Astrocyte (in vitro differentiated cells and primary cell): Measurements from ENCODE around the gene CECR2. TPM values are rescaled to one million over a fixed set of nuclear protein-coding genes. Genes with fewer than 3 reads are reported as not detected.
A peak's percentile ranks its signal among the peaks of the same experiment; 100 is the strongest.

Experiments used
- DNase-seq: peaks from one replicate; pipeline ENCODE4 v3.0.0-alpha.2; 2010; ENCODE audit warnings: low read depth
- FAIRE-seq: peaks from 2 replicates; lab custom pipeline; 2011; peaks lifted over from hg19 to GRCh38; lab: Jason Lieb, UNC
- H2AFZ ChIP-seq: 2 replicates; pipeline ENCODE4 v1.6.0; 2012; ENCODE audit warnings: low read depth, low read length, inconsistent platforms
- H3K27ac ChIP-seq: 2 replicates; pipeline ENCODE4 v1.5.1; 2011; ENCODE audit warnings: low read depth, low read length, inconsistent platforms
- H3K27me3 ChIP-seq: 2 replicates; pipeline ENCODE4 v1.6.0; 2011; ENCODE audit warnings: low read length, inconsistent platforms; ENCODE audit not compliant: insufficient read depth
- H3K36me3 ChIP-seq: 2 replicates; pipeline ENCODE4 v1.5.1; 2011; ENCODE audit warnings: low read length, inconsistent platforms; ENCODE audit not compliant: insufficient read depth
- H3K4me1 ChIP-seq: 2 replicates; pipeline ENCODE4 v1.5.1; 2011; ENCODE audit warnings: low read length, inconsistent platforms; ENCODE audit not compliant: insufficient read depth
- H3K4me2 ChIP-seq: 2 replicates; pipeline ENCODE4 v1.6.0; 2012; ENCODE audit warnings: low read length, inconsistent platforms
- H3K4me3 ChIP-seq: 2 replicates; pipeline ENCODE4 v1.5.1; 2011; ENCODE audit warnings: low read depth, mild to moderate bottlenecking, low read length, inconsistent platforms; ENCODE audit not compliant: insufficient read depth
- H3K79me2 ChIP-seq: 2 replicates; pipeline ENCODE4 v1.6.0; 2012; ENCODE audit warnings: mild to moderate bottlenecking, low read length, inconsistent platforms; ENCODE audit not compliant: insufficient read depth
- H3K9ac ChIP-seq: 2 replicates; pipeline ENCODE4 v1.6.0; 2012; ENCODE audit warnings: mild to moderate bottlenecking, low read length, inconsistent platforms
- H3K9me3 ChIP-seq: 2 replicates; pipeline ENCODE4 v1.5.1; 2012; ENCODE audit warnings: low read depth, mild to moderate bottlenecking, low read length, inconsistent platforms; ENCODE audit not compliant: insufficient read depth
- H4K20me1 ChIP-seq: 2 replicates; pipeline ENCODE4 v1.6.0; 2012; ENCODE audit warnings: low read length, inconsistent platforms; ENCODE audit not compliant: insufficient read depth
- H3K27ac Mint-ChIP-seq: one replicate; pipeline ENCODE4 v1.8.0; 2021; ENCODE audit warnings: mild to moderate bottlenecking, mixed read lengths; ENCODE audit not compliant: unreplicated experiment
- H3K27me3 Mint-ChIP-seq: one replicate; pipeline ENCODE4 v1.8.0; 2021; ENCODE audit warnings: low read depth, mixed read lengths; ENCODE audit not compliant: unreplicated experiment
- H3K36me3 Mint-ChIP-seq: one replicate; pipeline ENCODE4 v1.8.0; 2021; ENCODE audit warnings: low read depth, mixed read lengths; ENCODE audit not compliant: unreplicated experiment
- H3K4me1 Mint-ChIP-seq: one replicate; pipeline ENCODE4 v1.8.0; 2021; ENCODE audit warnings: low read depth, mixed read lengths; ENCODE audit not compliant: unreplicated experiment
- H3K4me3 Mint-ChIP-seq: one replicate; pipeline ENCODE4 v1.8.0; 2021; ENCODE audit warnings: mild to moderate bottlenecking, moderate library complexity, mixed read lengths; ENCODE audit not compliant: unreplicated experiment
- H3K9me3 Mint-ChIP-seq: one replicate; pipeline ENCODE4 v1.8.0; 2021; ENCODE audit warnings: mild to moderate bottlenecking, mixed read lengths; ENCODE audit not compliant: unreplicated experiment
- EZH2 ChIP-seq: IDR thresholded peaks from 2 replicates; pipeline ENCODE4 v1.6.1; 2012; ENCODE audit warnings: mild to moderate bottlenecking, low read length, inconsistent platforms; ENCODE audit not compliant: insufficient read depth
- total RNA-seq: library from RNA; stranded (reverse); gene quantifications from 2 replicates; pipeline ENCODE4 v1.2.1, GENCODE V29; 2021
- TF ChIP-seq, protein P1 (sequence below): IDR thresholded peaks from 2 replicates; pipeline ENCODE4 v1.5.1; 2011; ENCODE audit warnings: low read depth, mild to moderate bottlenecking, inconsistent platforms, low read length, moderate library complexity; ENCODE audit not compliant: insufficient read depth

CECR2 gene
- total RNA-seq, 1 donor from 2014 or later: 15.7 TPM

DNA sequence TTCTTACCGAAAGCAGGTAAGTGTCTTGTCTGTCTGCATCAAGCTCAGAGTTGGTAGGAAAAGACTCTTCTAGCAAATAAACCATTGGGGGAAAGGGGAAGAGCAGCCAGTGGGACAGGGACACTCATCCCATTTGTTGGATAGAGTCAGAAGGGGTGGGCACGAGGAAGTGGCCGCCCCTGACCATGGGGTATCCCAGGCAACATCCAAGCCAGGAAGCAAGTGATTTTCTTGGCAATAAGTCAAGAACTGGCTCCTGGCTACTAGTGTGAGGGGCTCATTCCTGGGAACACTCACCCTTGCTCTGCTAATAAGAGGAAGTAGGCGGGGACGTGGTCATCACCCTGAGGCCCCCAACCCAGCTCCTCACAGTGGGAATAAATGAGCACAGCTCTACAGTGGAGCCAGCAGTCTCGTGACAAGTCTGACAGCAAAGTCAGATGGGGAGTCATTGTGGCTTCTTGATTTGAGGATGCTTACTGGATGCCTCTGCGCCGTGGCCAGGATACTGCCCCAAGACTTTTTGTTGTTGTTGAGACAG, 200.8 kb downstream of the CECR2 start:
- Mint-ChIP-seq H3K4me1 (peaks cover 15% of the 10 kb centered on the region), H3K9me3 (no peaks in the 10 kb centered on the region), H3K27me3 (peaks cover 4% of the 10 kb centered on the region), H3K4me3 (no peak overlapping the region), H3K36me3 (no peaks in the 10 kb centered on the region), H3K27ac (no peak overlapping the region)
- H3K4me2 ChIP-seq: peak overlapping the region; percentile 88
- peak overlapping the region; percentile 1 for H2AFZ ChIP-seq
- peaks cover 24% of the 10 kb centered on the region for H3K4me1 ChIP-seq
- FAIRE-seq: no peak
- H3K79me2 ChIP-seq: no peaks in the 10 kb centered on the region
- peak; percentile 23 for DNase-seq
- no peaks in the 10 kb centered on the region for H3K36me3 ChIP-seq
- no peaks in the 10 kb centered on the region for H3K9me3 ChIP-seq
- H3K27me3 ChIP-seq: no peaks in the 10 kb centered on the region
- TF ChIP-seq EZH2: no peak
- TF ChIP-seq, protein P1, sequence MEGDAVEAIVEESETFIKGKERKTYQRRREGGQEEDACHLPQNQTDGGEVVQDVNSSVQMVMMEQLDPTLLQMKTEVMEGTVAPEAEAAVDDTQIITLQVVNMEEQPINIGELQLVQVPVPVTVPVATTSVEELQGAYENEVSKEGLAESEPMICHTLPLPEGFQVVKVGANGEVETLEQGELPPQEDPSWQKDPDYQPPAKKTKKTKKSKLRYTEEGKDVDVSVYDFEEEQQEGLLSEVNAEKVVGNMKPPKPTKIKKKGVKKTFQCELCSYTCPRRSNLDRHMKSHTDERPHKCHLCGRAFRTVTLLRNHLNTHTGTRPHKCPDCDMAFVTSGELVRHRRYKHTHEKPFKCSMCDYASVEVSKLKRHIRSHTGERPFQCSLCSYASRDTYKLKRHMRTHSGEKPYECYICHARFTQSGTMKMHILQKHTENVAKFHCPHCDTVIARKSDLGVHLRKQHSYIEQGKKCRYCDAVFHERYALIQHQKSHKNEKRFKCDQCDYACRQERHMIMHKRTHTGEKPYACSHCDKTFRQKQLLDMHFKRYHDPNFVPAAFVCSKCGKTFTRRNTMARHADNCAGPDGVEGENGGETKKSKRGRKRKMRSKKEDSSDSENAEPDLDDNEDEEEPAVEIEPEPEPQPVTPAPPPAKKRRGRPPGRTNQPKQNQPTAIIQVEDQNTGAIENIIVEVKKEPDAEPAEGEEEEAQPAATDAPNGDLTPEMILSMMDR: no peak
- H3K4me3 ChIP-seq: peak overlapping the region; percentile 48
- H3K27ac ChIP-seq: peak overlapping the region; percentile 65
- H4K20me1 ChIP-seq: no peaks in the 10 kb centered on the region
- peak overlapping the region; percentile 70 for H3K9ac ChIP-seq

DNA sequence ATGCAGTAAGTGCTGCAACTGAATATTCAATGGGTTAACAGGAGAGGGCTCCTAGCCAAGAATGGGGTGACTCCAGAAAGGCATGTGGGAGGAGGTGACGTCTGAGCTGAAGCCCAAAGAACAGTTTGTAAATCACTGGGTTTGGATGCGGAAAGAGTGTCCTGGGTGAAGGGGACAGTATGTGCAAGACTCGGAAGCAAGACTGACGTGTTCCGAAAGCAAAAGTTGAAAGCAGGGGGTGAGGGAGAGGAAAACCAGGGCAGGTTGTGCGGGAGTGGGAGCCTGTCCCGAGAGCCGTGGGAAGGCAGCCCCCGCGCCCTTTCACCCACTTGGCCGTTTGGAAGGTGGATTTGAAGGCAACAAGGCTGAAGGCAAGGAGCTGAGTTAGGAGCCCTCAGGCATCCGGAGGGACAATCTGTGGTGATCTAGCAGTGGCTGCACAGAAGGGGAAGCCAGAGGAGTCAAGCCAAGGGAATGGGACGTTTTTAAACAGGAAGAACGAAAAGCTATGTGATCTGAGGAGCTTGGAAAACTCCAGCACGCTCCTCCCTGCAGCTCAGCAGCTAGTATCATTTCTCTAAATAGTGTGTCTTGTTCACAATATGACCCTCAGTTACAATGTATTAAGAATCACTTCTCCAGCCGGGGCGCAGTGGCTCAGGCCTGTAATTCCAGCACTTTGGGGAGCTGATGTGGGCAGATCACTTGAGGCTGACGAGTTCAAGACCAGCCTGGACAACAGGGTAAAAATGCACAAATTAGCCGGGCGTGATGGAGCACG, 201.8 kb downstream of the CECR2 start:
- Histone ChIP-seq H4K20me1 (no peaks in the 10 kb centered on the region), H3K27me3 (no peaks in the 10 kb centered on the region), H3K9ac (peak overlapping the region; percentile 70), H3K4me1 (peaks cover 26% of the 10 kb centered on the region), H3K4me2 (peak overlapping the region; percentile 88), H3K36me3 (no peaks in the 10 kb centered on the region), H2AFZ (peak overlapping the region; percentile 88), H3K27ac (peak overlapping the region; percentile 65), H3K9me3 (no peaks in the 10 kb centered on the region), H3K79me2 (no peaks in the 10 kb centered on the region), H3K4me3 (peak overlapping the region; percentile 49)
- Mint-ChIP-seq H3K36me3 (no peaks in the 10 kb centered on the region), H3K27ac (no peak overlapping the region), H3K9me3 (no peaks in the 10 kb centered on the region), H3K4me3 (no peak overlapping the region), H3K27me3 (peaks cover 4% of the 10 kb centered on the region), H3K4me1 (peaks cover 15% of the 10 kb centered on the region)
- peak; percentile 76 for DNase-seq
- FAIRE-seq: peak; percentile 68
- no peak for TF ChIP-seq EZH2
- TF ChIP-seq, protein P1: no peak

DNA sequence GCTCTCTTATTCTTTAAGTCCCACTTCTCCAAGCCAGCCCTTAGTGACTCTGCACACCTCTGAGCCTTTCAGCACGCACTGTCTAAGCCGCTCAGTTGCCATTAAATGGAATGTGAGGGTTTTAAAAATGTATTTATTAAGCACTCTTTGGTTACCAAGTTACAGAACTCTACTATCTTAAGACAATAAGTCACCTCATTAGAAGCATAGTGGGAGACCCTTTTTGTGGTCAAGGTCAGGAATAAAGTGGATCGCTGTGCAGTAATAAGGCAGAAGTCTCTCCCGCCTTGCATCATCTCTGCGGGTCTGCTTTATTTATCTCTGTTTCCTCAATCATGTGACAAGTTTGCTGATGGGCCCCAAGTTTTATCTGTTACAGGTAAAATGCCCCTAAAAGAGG, 205.9 kb downstream of the CECR2 start:
- H3K79me2 ChIP-seq: no peaks in the 10 kb centered on the region
- no peak for TF ChIP-seq EZH2
- TF ChIP-seq, protein P1: no peak
- H3K27ac ChIP-seq: no peak overlapping the region
- H3K9me3 ChIP-seq: no peaks in the 10 kb centered on the region
- no peaks in the 10 kb centered on the region for H3K9me3 Mint-ChIP-seq
- peak overlapping the region; percentile 36 for H3K9ac ChIP-seq
- no peak overlapping the region for H3K27ac Mint-ChIP-seq
- H3K36me3 ChIP-seq: no peaks in the 10 kb centered on the region
- no peak overlapping the region for H3K4me2 ChIP-seq
- peaks cover 10% of the 10 kb centered on the region for H3K27me3 Mint-ChIP-seq
- H3K4me1 Mint-ChIP-seq: peaks cover 6% of the 10 kb centered on the region
- H3K36me3 Mint-ChIP-seq: peaks cover under 1% of the 10 kb centered on the region
- H2AFZ ChIP-seq: no peak overlapping the region
- no peak overlapping the region for H3K4me3 Mint-ChIP-seq
- H3K4me3 ChIP-seq: no peak overlapping the region
- peaks cover 23% of the 10 kb centered on the region for H3K4me1 ChIP-seq
- H3K27me3 ChIP-seq: no peaks in the 10 kb centered on the region
- no peak for FAIRE-seq
- H4K20me1 ChIP-seq: no peaks in the 10 kb centered on the region
- DNase-seq: peak; percentile 14
